OCI-LY3 (cell line): Measurements from ENCODE around the gene CFAP46.

Source experiments
- EZH2phosphoT487 ChIP-seq: fragments of 200-600 bp; shearing (Covaris generic); IDR thresholded peaks from 2 replicates; pipeline ENCODE4 v1.6.1; 2018; ENCODE audit warnings: antibody characterized with exemption, mixed run types, low read depth
- TF ChIP-seq, protein P1 (sequence below): fragments of 200-600, 300-600 bp; sonication (generic); IDR thresholded peaks from 2 replicates; pipeline ENCODE4 v1.5.1; 2014; ENCODE audit warnings: antibody characterized with exemption, low read length, low read depth

DNA sequence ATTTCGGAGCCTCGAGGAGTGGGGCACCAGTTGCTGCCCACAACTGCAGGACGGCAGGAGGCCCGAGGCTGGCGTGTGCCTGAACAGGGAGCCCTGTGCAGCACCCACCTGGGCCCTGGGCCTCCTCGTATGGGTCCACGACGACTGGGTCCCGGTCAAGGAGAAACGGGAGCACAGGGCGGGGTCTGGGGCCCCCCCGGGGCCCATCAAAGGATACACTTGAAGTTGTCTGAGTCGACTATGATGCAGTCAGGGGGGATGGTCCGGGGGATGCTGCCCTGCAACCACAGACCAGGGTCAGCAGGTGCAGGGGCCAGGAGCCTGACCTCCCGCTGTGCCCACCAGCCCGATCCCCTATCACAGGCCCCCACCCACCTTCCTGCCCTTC, 127.9 kb downstream of the CFAP46 start:
- TF ChIP-seq, protein P1, sequence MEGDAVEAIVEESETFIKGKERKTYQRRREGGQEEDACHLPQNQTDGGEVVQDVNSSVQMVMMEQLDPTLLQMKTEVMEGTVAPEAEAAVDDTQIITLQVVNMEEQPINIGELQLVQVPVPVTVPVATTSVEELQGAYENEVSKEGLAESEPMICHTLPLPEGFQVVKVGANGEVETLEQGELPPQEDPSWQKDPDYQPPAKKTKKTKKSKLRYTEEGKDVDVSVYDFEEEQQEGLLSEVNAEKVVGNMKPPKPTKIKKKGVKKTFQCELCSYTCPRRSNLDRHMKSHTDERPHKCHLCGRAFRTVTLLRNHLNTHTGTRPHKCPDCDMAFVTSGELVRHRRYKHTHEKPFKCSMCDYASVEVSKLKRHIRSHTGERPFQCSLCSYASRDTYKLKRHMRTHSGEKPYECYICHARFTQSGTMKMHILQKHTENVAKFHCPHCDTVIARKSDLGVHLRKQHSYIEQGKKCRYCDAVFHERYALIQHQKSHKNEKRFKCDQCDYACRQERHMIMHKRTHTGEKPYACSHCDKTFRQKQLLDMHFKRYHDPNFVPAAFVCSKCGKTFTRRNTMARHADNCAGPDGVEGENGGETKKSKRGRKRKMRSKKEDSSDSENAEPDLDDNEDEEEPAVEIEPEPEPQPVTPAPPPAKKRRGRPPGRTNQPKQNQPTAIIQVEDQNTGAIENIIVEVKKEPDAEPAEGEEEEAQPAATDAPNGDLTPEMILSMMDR: no peak
- no peak for TF ChIP-seq EZH2phosphoT487
